Dedifferentiated amniotic fluid mesenchymal stem cell (primary cell): ENCODE results near the gene APOB.

Experiments
- DNase-seq: peaks from one replicate; pipeline ENCODE4 v3.0.0-alpha.2; 2016; ENCODE audit errors: extremely low spot score

APOB gene

DNA sequence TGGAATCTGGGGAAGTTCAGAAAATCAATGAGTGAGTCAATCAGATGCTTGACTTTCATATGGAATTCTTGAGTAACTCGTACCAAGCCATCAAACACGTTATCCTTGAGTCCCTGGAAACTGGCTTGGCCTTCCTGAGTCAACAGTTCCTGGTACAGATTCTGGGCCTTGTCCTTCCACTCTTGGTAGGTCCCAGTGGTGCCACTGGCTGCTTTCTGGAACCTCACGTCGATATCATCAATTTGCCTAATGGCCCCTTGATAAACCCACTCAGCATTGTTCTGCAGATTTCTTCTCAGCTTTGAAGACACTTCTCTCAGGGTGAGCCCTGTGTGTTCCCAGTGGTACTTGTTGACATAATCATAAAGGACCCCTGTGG is 41.1 kb downstream of the APOB start:
- DNase-seq, result no peak

DNA sequence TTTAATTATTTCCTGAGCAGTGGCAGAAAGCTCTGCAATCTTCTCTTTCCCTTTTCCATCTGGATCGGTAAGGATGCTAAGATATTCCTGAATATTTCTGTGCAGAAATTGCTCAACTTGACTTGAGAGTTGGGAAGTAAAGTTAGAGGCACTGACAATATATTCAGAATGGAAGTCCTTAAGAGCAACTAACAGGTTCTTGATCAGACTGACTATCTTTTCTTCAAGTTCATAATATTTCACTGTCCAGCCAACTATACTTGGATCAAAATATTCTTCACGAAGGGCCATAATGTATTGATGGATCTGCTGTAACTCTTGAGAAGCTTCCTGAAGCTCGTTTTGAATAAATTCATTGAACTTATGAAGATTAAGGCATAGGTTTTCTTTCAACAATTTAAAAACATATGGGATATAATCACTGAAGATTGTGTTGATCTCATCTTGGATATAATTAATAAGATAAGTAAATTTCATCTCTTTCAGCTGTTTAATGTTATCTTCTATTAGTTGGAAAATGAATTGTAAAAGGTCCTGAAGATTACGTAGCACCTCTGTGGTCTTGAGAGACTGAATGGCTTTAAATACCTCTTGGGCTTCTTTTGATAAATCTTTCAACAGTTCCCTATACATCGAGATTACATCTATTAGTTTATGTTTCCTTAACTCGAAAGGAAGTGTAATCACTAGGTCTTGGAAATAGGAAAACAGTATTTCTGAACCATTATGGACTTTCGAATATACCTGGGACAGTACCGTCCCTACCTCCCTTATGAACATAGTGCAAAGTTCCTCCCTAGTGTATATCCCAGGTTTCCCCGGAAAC is 41.7 kb downstream of the APOB start:
- no peak for DNase-seq

DNA sequence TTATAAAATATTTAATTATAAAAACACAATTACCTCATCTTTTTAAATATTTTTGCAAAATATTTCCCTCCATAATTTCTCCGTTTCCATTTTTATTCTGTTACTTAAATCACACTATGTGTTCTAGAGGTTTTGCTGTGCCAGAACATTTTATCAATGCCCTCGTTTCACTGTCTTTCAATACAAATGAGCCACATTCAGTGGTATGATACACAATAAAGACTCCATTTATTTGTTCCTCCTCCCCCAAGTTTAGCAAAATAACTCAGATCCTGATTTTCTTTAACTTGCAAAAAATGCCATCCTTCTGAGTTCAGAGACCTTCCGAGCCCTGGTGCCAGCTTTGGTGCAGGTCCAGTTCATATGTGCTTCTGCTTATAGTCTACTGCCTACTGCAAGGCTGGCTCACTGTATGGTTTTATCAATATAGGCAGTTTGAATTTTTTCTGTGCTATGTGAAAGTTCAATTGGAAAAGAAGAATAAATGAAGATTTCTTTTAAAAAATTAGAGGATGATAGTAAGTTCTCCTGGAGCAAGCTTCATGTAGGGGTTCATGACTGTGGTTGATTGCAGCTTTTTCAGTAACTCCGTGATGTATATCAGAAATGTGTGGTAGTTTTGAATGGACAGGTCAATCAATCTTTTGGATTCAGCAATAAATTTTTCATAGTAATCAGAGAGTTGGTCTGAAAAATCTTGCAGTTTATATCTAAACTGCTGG is 42.5 kb downstream of the APOB start:
- no peak for DNase-seq

DNA sequence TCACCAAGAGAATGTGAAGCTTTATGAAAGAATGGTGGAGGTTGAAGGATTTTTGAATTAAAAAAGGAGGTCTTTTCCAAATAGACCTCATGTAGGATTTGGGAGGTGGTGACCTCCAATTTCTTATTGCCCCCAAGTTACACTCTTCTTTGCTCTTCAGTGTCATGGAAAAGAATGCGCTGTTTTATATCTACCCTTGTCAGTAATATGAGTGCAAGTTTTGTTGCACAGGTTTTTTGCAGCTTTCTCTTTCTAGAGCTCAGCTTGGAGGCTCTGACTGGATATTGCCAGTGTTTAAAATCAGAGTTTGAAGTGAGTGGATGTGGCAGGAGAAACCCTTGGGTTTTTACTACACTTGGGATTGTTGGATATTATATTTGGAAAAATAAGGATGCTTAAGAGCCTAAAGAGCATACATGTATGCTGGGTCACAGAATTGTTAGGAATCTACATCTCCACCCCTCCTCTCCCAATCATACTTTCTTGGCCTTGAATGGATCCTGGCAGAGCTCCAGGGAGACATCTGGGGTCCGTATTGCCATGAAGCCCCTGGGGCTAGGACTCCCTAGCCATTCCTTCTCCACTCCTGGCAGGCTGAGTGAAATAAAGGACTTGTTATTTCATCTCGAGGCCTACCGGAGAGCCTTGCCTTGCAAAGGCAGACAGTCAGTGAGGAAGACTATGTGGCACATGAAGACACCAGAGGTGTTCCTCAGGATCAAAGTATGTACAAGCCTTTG is 43.8 kb downstream of the APOB start:
- DNase-seq, result no peak

DNA sequence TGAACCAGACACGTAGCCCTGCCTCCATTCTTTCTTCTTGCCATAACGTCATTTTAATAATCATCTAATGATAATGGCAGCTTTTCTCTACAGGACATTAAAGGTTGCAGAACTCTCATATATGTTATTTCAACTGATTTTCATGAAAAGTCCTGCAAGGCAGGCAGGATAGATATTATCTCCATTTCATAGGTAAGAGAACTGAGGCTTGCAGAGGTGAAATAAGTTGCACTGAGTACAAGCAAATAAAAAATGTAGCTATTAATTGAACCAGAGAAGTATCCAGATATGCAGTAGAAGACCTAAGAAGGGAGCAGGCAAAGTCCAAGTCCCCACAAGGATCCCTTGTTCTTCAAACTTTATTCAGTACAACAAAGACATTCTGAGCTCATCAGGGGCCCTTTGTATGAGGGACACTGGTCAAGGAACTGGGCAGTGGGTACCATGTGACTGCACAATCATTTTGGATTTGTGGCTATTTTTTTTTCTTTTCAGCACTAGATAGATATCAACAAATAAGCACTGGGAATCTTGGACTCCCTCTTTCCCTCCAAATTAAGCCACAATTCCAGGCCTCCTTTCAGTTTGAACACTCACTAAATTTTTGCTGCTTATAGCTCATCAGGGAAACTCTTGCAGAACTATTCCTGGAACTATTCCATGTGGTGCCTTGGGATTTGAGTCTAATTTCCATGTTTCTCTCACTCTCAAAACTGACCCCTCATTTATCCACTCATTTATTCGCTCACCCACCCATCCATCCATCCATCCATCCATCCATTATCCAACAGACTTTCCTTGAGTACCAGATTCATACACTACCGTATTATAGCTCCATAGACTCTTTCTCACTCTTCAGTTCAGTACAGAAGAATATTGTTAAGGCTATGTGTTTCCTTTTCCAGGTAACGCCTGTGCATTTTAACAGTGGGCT is 44.6 kb downstream of the APOB start:
- DNase-seq, result no peak

DNA sequence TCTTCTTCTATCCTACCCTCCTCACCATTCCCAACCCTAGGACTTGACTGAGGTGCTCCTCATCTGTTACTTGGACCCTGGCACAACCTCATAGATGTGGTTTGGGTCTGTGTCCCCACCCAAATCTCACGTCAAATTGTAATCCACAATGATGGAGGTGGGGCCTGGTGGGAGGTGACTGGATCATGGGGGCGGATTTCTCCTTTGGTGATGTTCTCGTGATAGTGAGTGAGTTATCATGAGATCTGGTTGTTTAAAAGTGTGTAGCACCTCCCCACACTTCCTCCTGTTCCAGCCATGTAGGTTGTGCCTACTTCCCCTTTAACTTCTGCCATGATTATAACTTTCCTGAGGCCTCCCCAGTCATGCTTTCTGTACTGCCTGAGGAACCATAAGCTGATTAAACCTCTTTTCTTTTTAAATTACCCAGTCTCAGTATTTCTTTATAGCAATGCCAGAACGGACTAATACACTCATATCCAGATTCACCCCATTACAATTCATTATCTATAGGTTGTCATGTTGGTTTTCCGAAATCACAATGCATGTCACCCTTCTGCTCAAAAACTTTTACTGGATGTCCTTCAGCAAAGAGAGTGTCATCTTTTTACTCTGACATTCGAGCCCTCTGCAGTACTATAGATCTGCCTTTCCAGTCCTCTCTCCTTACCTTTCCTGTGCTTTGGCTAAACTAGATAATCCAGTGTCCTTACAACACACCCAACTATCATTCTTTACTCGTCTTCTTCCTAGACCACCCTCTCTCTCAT is 45.7 kb downstream of the APOB start:
- no peak for DNase-seq

DNA sequence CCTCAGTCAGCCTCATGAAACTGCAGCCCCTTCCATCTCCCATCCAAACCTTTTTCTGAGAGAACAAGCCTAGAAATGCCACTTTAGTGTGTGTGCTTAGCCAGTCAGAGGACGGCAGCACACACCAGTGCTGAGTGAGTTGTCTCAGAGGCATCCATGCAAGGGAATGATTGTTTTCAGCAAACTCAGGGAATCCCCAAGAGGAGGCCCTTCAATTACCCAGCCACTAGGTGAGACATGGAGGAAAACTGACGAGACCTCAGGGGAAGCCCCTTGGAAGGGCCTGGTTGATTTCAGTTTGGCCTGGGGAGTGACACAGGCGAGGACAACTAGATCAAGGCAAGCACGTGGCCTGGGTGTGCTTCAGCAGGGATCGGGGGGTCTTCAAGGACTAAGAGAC is 49.7 kb downstream of the APOB start:
- no peak for DNase-seq

DNA sequence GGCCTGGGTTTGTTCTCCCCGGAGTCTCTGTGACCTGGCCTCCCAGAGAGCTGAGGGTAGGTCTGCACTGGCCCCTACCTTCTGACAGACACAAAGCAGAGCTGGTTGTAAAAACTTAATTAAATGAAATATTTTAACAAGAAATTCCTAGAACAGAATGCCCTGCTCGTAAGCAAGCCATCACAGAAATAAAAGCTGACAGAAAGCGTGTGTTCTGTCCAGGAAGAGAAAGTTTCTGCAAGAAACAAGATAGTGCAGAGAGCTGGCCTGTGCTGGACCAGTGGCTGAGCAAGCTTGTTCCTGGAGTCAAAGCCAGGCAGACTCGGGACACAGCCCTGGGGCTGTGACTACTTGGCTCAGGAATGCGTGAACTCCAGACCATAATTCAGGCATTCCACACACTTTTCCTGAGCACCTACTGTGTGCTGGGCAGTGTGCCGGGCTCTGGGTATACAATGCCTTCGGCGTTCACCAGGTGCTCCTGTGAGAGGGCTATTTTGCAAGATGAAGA is 51.6 kb downstream of the APOB start:
- DNase-seq, result peak; percentile 70

DNA sequence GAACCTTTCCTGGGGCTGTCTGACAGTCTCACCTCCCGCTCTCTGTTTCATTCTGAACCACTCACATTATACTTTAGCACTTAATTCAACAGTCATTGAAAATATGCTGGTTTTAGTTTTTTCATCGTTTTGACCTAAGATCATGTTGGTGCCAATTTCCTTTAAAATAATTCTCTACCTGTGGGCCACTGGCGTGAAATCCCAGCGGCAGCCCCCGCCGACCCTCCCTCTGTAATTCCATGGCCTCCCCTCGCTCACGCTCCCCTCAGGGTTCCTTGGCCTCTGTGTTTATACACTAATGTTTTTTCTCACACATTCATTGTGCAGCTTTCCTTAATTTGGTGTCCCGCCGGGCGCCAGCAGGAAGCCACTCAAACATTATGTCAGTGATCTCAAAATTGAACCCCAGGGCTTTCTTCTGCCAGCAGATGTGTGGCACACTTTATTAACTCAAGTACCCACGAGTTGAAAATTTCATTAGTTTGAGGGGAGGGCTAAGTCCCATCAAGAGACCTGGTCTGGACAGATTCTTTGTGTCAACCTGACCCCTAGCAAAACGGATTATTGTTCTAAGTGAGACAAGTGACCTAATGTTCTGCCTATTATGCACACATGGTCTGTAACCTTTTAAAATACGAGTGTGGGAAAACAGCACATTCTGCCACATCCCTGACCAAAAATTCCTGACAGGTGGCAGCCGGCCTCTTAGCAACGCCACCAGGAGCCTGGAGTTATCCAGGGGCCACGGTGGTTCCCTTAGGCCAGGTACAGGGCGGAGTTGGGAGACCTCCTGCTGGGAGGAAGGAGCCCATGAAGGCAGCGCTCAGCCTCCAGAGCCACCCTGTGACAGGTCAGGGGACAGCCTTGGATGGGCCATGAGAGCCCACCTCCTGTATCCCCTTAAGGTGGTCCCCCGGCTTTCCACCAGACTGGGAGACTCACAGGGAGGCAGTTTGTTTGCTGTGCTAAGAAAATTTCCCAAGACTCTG is 53.1 kb downstream of the APOB start:
- DNase-seq, result no peak

DNA sequence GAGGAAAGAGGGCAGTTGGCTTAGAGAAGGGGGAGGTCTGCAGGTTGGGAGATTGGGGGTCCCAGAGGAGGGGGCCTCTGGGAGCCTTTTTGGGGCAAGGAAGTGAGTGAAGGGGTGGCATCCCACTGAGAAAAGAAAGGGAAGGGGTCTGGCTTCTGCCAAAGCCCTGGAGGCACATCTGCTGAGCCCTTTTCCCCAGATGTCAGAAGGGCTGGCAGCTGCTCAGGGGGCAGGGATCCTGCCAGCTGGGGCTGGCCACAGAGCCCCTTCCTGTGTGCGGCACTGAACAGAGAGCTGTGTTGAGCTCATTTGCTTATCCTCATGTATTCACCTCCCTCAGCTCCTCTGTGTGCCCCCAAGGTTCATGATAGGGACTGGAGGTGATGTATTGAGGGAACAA is 54.5 kb downstream of the APOB start:
- DNase-seq, result no peak

DNA sequence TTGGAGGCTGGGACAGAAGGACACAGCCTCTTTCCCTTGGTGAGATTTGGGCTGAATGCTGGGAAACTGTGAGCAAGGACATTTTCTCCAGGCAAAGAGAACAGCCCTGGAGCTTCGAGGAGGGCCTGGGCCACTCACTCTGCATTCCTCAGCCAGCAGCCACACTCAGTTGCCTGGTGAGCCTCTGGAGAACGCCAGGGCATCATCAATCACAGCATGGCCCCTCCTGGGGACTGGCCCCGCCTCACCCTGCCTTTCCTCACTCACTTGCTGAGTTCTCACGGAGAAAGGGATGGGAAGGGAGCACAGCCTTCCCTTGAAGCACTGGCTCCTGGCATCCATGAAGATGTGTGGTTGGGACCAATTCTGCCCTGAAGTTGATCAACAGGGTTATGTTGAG is 55.0 kb downstream of the APOB start:
- DNase-seq, result no peak

DNA sequence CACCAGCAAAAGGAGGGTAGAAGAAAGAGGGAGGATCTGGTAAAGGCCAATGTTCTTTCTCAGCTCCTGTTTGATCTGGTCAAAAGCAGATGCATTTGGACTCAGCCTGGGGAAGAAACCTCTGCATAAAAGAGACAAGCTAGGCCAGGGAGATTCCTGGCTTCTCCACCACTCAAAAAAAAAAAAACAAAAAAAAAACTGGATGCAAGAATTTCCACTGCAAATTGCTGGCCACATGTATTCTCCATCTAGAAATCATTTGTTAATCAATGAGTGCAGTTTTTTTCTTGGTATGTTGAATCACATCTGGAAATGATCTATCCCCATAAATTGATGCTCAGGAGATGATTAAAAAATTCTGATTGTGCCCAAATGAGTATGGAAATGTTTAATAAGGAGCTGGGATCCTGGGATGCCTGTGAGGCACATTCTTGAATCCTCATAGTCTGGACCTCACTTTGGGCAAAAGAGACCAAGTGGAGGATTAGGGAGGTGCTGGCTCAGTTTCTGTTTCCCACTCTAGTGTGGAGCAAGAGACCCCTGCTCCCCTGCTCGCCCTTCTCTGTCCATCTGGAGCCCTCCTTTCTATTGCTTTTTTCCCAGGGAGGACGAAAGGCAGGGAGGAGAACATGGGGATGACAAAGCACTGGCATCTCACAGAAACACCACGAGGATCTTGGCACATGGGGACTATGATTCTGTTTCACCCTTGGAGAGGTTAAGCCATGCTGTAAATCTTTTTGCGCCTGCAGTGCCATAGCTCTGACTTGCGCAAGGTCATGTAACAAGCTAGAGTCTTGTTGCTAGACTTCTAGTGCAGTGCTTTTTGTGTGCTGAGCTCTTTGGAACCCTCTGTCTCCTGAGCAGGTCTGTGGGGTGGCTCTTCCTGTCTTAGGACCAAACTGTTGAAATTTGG is 57.6 kb downstream of the APOB start:
- no peak for DNase-seq

DNA sequence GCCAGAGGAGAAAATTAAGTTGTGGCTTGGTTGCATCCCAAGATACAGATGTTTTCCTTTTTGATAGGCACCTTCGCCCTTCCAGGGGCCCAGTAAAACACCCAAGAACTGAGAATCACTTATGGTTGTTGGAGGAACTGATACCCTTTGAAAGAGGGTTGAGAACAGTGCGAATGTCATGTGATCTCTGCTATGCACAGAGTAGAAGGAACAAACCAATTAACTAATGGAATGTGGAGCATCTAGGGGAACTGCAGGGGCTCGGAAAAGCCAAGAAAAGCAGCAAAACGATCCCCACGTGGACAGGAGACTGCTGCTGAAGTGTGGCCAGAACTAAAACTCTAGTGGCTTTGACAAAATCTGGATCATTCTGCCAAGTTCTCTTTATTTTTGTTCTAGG is 58.8 kb downstream of the APOB start:
- DNase-seq, result no peak

DNA sequence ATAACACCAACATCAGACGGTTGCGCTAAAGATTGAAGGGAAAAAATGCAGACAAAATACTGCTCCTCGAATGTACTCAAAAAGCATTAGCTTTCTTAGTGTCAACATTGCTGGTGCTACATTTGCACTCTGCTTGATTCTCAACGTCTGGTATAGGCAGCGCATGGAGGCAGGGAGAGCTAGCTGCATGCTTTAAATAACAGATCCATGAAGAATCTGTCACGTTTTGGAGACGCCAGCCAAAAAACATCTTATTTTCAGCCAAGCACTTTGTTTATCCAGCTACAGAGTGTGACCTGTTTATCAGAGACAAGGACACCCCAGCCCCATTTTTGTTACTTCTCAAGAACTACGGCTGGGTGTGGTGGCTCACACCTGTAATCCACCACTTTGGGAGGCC is 59.5 kb downstream of the APOB start:
- DNase-seq, result no peak

DNA sequence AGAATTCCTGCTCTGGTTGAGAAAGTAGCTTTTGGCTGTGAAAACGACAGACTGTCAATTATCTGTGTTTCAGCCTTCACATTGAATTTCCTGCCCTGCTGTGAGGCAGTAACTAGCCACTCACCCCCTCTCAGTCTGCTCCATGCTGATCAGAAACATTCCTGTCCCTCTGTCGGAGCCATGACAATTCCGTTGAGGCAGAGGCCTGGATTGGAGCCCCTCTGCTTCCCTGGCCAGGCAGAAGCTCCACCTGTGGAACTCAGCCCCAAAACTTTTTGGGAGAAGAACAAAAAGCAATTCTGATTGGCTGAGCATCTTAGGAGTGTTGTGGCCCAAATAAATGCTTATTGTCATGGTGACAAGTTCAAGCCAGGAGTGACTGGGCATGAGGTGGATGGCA is 60.0 kb downstream of the APOB start:
- DNase-seq, result no peak

DNA sequence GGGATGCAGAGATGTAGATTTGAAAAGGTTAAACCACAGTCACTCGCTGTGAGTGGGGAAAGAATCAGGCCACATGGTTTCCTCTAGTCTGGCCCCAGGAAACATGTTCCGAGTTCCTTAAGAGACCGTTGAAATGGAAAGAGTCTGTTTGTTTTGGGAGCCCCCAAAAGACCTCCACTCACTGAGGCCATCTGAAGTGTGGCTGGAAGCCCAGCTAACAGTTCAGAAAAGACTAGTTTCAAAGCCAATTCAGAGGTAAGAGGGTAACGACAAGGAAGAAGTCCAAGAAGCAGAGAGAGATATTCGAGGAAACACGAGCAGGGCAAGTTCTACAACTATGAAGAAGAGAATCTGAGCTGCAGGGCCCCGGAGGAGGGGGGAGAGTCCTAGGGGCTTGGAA is 61.0 kb downstream of the APOB start:
- no peak for DNase-seq

DNA sequence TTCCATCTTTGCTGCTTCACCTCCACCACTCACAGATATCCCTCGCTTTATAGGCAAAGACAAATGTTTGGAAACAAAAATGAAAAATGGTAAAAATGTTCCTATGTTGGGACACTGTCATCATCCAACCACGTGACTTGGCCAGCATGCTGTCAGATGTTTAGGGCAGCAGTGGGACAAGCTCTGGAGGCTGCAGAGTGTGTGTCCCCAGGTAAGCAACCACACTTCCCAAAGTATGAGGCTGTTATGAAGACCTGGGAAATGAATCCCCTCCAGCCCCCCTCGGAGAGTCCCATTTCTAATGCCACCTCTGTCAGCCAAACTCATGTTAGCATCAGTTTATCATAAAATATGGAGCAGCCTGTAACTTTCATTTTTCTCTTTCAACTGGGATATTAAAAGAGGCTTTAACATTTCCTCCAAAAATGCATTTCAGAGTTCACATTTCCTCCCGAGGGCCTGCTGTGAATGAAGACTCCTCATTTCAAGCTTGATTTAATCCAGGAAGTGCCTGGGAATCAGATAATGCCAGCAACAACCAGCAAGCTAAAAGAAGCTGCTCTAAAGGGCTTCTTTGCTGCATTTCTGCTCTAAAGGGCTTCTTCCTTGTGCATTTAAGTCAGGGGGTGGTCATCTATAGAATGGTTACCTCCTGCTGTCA is 66.2 kb downstream of the APOB start:
- no peak for DNase-seq

DNA sequence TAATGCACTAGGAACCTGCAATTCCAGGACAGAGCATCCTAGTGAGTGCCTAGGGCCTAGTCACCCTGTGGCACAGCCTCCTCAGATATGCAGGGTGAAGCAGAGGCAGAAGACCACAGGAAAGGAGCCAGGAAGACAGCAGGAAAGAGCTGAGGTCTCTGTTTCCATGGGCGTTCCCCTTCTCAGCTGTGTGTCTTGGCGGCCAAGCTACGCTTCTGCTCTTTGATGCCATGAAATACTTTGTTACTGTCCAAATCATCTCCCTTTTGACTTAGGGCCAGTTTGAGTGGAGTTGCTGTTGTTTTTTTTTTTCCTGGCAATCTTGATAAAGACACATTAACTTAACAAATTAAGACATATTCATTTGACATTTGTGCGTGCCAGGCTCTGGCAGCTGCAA is 67.3 kb downstream of the APOB start:
- no peak for DNase-seq
